Measurements from ENCODE around the gene LRRC4C. TPM values are rescaled to one million over a fixed set of nuclear protein-coding genes. Genes with fewer than 3 reads are reported as not detected.

Gene LRRC4C
- total and polyA plus RNA-seq, 2 donors (not counting 1 experiment from before 2014, with no cell fraction given): under 0.01 to 0.02 TPM

DNA sequence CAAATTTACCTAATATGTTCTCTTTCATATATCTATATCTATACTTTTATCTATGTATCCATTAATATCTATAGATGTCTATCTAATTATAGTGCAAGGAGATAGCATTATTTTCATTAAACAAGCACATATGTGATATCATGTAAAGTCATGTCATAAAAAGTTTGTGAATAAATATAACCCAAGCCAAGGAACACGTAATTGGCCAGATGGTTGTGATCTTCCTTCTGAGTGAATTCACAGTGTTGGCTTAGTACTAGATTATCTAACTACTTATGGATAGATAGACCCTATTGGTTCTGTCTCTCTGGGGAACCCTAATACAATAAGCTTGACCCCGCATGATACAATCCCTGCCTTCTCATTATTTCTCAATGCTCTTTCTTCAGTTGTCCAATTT lies 484.4 kb downstream of the LRRC4C start:
- Histone ChIP-seq H3K9me3 (ENCODE audit: control insufficient read depth, insufficient read depth, low read depth, low read length) (no peaks in the 10 kb centered on the region), H3K36me3 (ENCODE audit: control insufficient read depth, insufficient read depth, low read length) (no peaks in the 10 kb centered on the region), H3K27ac (ENCODE audit: insufficient read depth, low read length) (no peak overlapping the region), H3K4me2 (ENCODE audit: extremely low read depth, insufficient read depth, low read length) (no peak overlapping the region), H3K4me3 (replicated peaks in 1 of 4; ENCODE audit: control extremely low read depth in 1 of 4, insufficient read depth in 1 of 4, low read depth in 3 of 4, low read length in 4 of 4) (no peak overlapping the region), H2AFZ (ENCODE audit: low read length) (no peak overlapping the region), H3K27me3 (ENCODE audit: control insufficient read depth, insufficient read depth, low read length) (no peaks in the 10 kb centered on the region), H4K20me1 (ENCODE audit: control insufficient read depth, extremely low read depth, insufficient read depth, low read length) (no peaks in the 10 kb centered on the region), H3K9ac (ENCODE audit: insufficient read depth, low read length) (no peak overlapping the region), H3K4me1 (ENCODE audit: control insufficient read depth, extremely low read depth, insufficient read depth, low read length) (no peaks in the 10 kb centered on the region), H3K79me2 (ENCODE audit: control insufficient read depth, insufficient read depth, low read length) (no peaks in the 10 kb centered on the region)
- no peak for DNase-seq (ENCODE audit: low read depth in 2 of 2)
- TF ChIP-seq, protein P1, sequence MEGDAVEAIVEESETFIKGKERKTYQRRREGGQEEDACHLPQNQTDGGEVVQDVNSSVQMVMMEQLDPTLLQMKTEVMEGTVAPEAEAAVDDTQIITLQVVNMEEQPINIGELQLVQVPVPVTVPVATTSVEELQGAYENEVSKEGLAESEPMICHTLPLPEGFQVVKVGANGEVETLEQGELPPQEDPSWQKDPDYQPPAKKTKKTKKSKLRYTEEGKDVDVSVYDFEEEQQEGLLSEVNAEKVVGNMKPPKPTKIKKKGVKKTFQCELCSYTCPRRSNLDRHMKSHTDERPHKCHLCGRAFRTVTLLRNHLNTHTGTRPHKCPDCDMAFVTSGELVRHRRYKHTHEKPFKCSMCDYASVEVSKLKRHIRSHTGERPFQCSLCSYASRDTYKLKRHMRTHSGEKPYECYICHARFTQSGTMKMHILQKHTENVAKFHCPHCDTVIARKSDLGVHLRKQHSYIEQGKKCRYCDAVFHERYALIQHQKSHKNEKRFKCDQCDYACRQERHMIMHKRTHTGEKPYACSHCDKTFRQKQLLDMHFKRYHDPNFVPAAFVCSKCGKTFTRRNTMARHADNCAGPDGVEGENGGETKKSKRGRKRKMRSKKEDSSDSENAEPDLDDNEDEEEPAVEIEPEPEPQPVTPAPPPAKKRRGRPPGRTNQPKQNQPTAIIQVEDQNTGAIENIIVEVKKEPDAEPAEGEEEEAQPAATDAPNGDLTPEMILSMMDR (conservative IDR thresholded peaks at IDR 0.05 in 1 of 2, IDR thresholded peaks at IDR 0.05 in 1 of 2; ENCODE audit: low read depth in 1 of 2, low read length in 2 of 2): no peak
- TF ChIP-seq EZH2 (IDR thresholded peaks at IDR 0.05; ENCODE audit: low read length, missing control alignments): no peak

DNA sequence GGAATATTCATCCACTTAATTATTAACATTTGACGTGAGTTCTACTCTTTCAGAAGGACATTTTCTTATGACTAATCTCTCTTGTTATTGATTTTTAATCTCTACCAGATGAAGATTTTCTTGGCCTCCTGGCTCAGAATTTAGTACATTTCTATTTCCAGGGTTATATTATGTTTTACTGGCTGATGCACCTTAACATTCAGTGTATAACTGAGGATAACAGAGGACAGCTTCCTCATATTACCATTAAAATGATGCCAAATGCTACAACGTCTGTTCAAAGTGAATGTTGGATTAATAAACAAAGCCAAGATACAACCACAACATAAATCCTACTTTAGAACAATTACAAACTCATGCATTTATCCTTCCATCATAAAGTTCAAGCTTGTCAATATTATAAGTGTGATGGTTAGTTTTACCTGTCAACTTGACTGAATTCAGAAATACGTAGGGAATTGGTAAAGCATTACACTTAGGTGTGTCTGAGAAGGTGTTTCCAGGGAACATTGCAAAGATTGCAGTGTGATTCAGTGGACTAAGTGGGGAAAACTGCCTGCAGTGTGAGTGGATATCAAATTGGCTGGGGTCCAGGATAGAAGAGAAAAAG lies 485.2 kb downstream of the LRRC4C start:
- no peak for DNase-seq (ENCODE audit: low read depth in 2 of 2)
- no peak for TF ChIP-seq EZH2 (IDR thresholded peaks at IDR 0.05; ENCODE audit: low read length, missing control alignments)
- TF ChIP-seq, protein P1 (conservative IDR thresholded peaks at IDR 0.05 in 1 of 2, IDR thresholded peaks at IDR 0.05 in 1 of 2; ENCODE audit: low read depth in 1 of 2, low read length in 2 of 2): no peak

DNA sequence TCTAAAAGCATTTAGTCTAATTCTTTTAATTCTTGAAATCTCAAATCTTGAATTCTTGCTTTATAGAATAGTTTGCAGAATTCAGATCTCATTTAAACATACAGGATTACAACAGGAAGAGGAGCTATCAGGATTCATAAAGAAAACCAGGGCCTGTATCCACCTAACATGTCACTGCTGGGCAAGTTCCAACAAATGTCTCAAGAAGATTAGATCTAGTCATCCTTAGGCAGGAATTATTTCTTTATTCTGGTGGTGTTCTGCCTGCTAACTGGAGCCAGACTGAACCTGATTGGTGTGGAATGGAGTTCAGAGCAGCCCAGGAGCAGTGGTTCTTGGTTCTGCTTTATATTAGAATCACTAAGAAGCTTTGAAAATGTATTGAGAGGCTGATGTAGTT lies 500.7 kb downstream of the LRRC4C start:
- Histone ChIP-seq H3K4me3 (replicated peaks in 1 of 4; ENCODE audit: control extremely low read depth in 1 of 4, insufficient read depth in 1 of 4, low read depth in 3 of 4, low read length in 4 of 4) (no peak overlapping the region), H3K27ac (ENCODE audit: insufficient read depth, low read length) (no peak overlapping the region)

More for the DNA sequence above, 485.2 kb downstream of the LRRC4C start:
- no peaks in the 10 kb centered on the region for H3K36me3 ChIP-seq (ENCODE audit: control insufficient read depth, insufficient read depth, low read length)
- H2AFZ ChIP-seq (ENCODE audit: low read length): no peak overlapping the region
- no peak overlapping the region for H3K4me2 ChIP-seq (ENCODE audit: extremely low read depth, insufficient read depth, low read length)
- H3K79me2 ChIP-seq (ENCODE audit: control insufficient read depth, insufficient read depth, low read length): no peaks in the 10 kb centered on the region
- no peak overlapping the region for H3K9ac ChIP-seq (ENCODE audit: insufficient read depth, low read length)
- H3K9me3 ChIP-seq (ENCODE audit: control insufficient read depth, insufficient read depth, low read depth, low read length): no peaks in the 10 kb centered on the region
- no peaks in the 10 kb centered on the region for H3K4me1 ChIP-seq (ENCODE audit: control insufficient read depth, extremely low read depth, insufficient read depth, low read length)
- no peak overlapping the region for H3K27ac ChIP-seq (ENCODE audit: insufficient read depth, low read length)
- H3K27me3 ChIP-seq (ENCODE audit: control insufficient read depth, insufficient read depth, low read length): no peaks in the 10 kb centered on the region
- H3K4me3 ChIP-seq (replicated peaks in 1 of 4; ENCODE audit: control extremely low read depth in 1 of 4, insufficient read depth in 1 of 4, low read depth in 3 of 4, low read length in 4 of 4): no peak overlapping the region
- no peaks in the 10 kb centered on the region for H4K20me1 ChIP-seq (ENCODE audit: control insufficient read depth, extremely low read depth, insufficient read depth, low read length)

More for the DNA sequence above, 500.7 kb downstream of the LRRC4C start:
- no peaks in the 10 kb centered on the region for H3K27me3 ChIP-seq (ENCODE audit: control insufficient read depth, insufficient read depth, low read length)
- no peaks in the 10 kb centered on the region for H3K36me3 ChIP-seq (ENCODE audit: control insufficient read depth, insufficient read depth, low read length)
- no peaks in the 10 kb centered on the region for H3K9me3 ChIP-seq (ENCODE audit: control insufficient read depth, insufficient read depth, low read depth, low read length)
- H4K20me1 ChIP-seq (ENCODE audit: control insufficient read depth, extremely low read depth, insufficient read depth, low read length): no peaks in the 10 kb centered on the region
- H3K4me2 ChIP-seq (ENCODE audit: extremely low read depth, insufficient read depth, low read length): no peak overlapping the region
- H3K79me2 ChIP-seq (ENCODE audit: control insufficient read depth, insufficient read depth, low read length): no peaks in the 10 kb centered on the region
- H2AFZ ChIP-seq (ENCODE audit: low read length): no peak overlapping the region
- TF ChIP-seq, protein P1 (conservative IDR thresholded peaks at IDR 0.05 in 1 of 2, IDR thresholded peaks at IDR 0.05 in 1 of 2; ENCODE audit: low read depth in 1 of 2, low read length in 2 of 2): no peak
- no peak for TF ChIP-seq EZH2 (IDR thresholded peaks at IDR 0.05; ENCODE audit: low read length, missing control alignments)
- H3K9ac ChIP-seq (ENCODE audit: insufficient read depth, low read length): no peak overlapping the region
- no peaks in the 10 kb centered on the region for H3K4me1 ChIP-seq (ENCODE audit: control insufficient read depth, extremely low read depth, insufficient read depth, low read length)
- no peak for DNase-seq (ENCODE audit: low read depth in 2 of 2)

Data from fibroblast of lung (primary cell).